Measurements from ENCODE around the gene HES5.

DNA sequence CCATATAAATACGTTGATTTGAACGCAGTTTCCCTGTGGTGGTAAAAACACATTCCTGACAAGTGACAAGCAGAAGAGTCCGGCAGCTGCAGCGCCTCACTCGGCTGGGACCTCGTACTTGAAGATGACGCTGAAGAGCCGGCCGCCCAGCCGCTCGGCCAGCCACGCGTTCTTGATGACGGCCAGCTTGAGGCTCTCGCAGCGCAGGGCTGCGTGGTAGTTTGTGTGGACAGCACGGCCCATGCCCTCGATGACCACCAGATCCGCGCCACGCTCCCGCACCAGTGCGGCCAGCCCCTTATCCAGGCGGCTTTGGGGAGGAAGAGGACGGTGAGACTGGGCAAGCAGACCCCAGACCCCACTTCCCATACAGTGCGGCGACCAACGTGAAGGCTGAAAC is 21.3 kb downstream of the HES5 start:
- TF ChIP-seq EZH2 (IDR thresholded peaks at IDR 0.05; ENCODE audit: insufficient read depth, poor library complexity, severe bottlenecking) (no peak), EZH2phosphoT487 (IDR thresholded peaks at IDR 0.05; ENCODE audit: insufficient read depth, low read depth) (no peak)

Data from GM23248 (cell line).